ENCODE measurements around the gene INPP5F.

INPP5F gene

DNA sequence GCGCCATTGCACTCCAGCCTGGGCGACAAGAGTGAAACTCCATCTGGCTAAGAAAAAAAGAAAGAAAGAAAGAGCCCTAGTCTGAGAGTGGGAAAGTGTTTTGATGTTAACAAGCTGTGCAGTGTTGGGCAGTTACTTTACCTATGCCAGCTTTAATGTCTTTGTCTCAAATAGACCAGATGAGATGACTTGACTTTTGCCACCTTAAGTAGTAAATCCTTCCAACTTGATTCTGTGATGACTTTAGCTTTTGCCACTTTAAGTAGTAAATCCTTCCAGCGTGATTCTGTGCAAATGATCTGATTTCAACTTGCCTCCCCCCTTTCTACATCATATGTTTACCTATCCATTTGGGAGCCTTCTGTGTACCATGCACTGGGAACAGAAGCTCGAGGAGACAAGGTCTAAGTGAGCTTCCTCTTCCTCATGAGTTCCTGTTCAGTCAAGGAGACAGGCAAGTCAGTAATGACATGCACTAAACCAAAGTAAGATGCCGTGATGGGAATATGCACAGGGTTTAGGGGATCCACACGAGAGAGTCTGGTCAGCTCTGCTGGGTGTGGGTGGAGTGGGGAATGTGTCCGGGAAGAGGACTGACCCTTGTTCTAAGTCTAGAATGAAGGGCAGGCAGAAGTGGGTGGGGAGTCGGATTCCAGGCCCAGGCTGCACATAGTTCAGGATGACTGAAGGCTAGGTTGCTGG, 17.2 kb downstream of the INPP5F start:
- peak; percentile 61; the same call in 2 of the 3 replicates for ATAC-seq
- TF ChIP-seq POU6F1 (CRISPR knock-in tag; IDR thresholded peaks at IDR 0.05; ENCODE audit: borderline replicate concordance, low read depth) (no peak), ZFP30 (CRISPR knock-in tag; IDR thresholded peaks at IDR 0.05) (no peak), PPARA (CRISPR knock-in tag; IDR thresholded peaks at IDR 0.05; ENCODE audit: borderline replicate concordance) (no peak), SNAI2 (CRISPR knock-in tag; IDR thresholded peaks at IDR 0.05) (no peak), BACH2 (CRISPR knock-in tag; IDR thresholded peaks at IDR 0.05; ENCODE audit: borderline replicate concordance) (no peak), CSDC2 (CRISPR knock-in tag; IDR thresholded peaks at IDR 0.05) (no peak)

DNA sequence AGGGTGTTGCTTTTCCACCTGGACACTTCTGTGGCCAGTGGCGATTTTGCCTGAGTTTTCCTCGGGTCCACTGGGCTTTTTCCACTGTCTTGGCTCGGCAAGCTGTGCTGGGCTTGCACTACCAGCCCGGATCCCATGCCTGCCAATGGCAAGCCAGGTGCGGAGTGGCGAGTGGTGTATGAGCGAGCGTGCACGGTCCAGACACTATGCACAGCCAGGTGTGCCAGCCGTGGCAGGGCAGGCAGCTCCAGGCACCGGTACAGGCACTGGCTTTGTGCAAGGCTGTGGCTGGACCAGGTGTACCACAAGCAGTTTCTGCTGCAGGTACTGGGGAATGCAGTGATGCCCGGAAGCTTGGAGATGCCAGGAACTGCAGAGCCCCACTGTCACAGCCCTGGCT, 22.1 kb downstream of the INPP5F start:
- no peak for TF ChIP-seq ARNTL (CRISPR knock-in tag; IDR thresholded peaks at IDR 0.05; ENCODE audit: borderline replicate concordance, low read depth)
- no peak for TF ChIP-seq ZNF8 (CRISPR knock-in tag; IDR thresholded peaks at IDR 0.05)
- TF ChIP-seq POU6F1 (CRISPR knock-in tag; IDR thresholded peaks at IDR 0.05; ENCODE audit: borderline replicate concordance, low read depth), result no peak
- no peak for TF ChIP-seq SNAI2 (CRISPR knock-in tag; IDR thresholded peaks at IDR 0.05)
- no peak for TF ChIP-seq ZNF70 (CRISPR knock-in tag; IDR thresholded peaks at IDR 0.05)
- no peak for TF ChIP-seq RARB (CRISPR knock-in tag; IDR thresholded peaks at IDR 0.05)
- no peak for TF ChIP-seq CSDC2 (CRISPR knock-in tag; IDR thresholded peaks at IDR 0.05)
- no peak for TF ChIP-seq PATZ1 (CRISPR knock-in tag; IDR thresholded peaks at IDR 0.05; ENCODE audit: borderline replicate concordance)
- no peak for TF ChIP-seq ZNF565 (CRISPR knock-in tag; conservative IDR thresholded peaks at IDR 0.05; ENCODE audit: low read depth)
- TF ChIP-seq, protein P1, sequence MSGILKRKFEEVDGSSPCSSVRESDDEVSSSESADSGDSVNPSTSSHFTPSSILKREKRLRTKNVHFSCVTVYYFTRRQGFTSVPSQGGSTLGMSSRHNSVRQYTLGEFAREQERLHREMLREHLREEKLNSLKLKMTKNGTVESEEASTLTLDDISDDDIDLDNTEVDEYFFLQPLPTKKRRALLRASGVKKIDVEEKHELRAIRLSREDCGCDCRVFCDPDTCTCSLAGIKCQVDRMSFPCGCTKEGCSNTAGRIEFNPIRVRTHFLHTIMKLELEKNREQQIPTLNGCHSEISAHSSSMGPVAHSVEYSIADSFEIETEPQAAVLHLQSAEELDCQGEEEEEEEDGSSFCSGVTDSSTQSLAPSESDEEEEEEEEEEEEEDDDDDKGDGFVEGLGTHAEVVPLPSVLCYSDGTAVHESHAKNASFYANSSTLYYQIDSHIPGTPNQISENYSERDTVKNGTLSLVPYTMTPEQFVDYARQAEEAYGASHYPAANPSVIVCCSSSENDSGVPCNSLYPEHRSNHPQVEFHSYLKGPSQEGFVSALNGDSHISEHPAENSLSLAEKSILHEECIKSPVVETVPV (CRISPR knock-in tag; IDR thresholded peaks at IDR 0.05), result no peak
- no peak for TF ChIP-seq CREB5 (CRISPR knock-in tag; IDR thresholded peaks at IDR 0.05; ENCODE audit: low read depth)
- no peak for TF ChIP-seq ZFP3 (CRISPR knock-in tag; IDR thresholded peaks at IDR 0.05)
- no peak for TF ChIP-seq GLIS3 (CRISPR knock-in tag; IDR thresholded peaks at IDR 0.05)
- no peak for TF ChIP-seq PPARA (CRISPR knock-in tag; IDR thresholded peaks at IDR 0.05; ENCODE audit: borderline replicate concordance)
- no peak for TF ChIP-seq TOX (CRISPR knock-in tag; IDR thresholded peaks at IDR 0.05; ENCODE audit: borderline replicate concordance)
- no peak for TF ChIP-seq ESRRG (CRISPR knock-in tag; IDR thresholded peaks at IDR 0.05)
- no peak for ATAC-seq

GRCh38 chr10:119748871-119749270, 23.0 kb downstream of the INPP5F start:
- no peak for ATAC-seq
- TF ChIP-seq ZFP30 (CRISPR knock-in tag; IDR thresholded peaks at IDR 0.05), result no peak
- TF ChIP-seq BACH2 (CRISPR knock-in tag; IDR thresholded peaks at IDR 0.05; ENCODE audit: borderline replicate concordance), result no peak
- no peak for TF ChIP-seq ZC3H10 (CRISPR knock-in tag; IDR thresholded peaks at IDR 0.05)
- TF ChIP-seq TSHZ2 (CRISPR knock-in tag; IDR thresholded peaks at IDR 0.05), result no peak
- no peak for TF ChIP-seq TOX (CRISPR knock-in tag; IDR thresholded peaks at IDR 0.05; ENCODE audit: borderline replicate concordance)
- no peak for TF ChIP-seq ISL1 (CRISPR knock-in tag; IDR thresholded peaks at IDR 0.05)
- TF ChIP-seq ZNF565 (CRISPR knock-in tag; conservative IDR thresholded peaks at IDR 0.05; ENCODE audit: low read depth), result no peak
- TF ChIP-seq RARB (CRISPR knock-in tag; IDR thresholded peaks at IDR 0.05), result no peak

All from SK-N-SH treated with all-trans-retinoic acid at 6 μM for 48 hours (cell line).